ENCODE measurements around the gene FEM1C.

Gene FEM1C

GRCh38 chr5:115556276-115556675 is 11.7 kb upstream of the FEM1C start:
- no peak for DNase-seq

- DNase-seq: no peak
These were observed 10.6 kb upstream of the FEM1C start for GRCh38 chr5:115555084-115555633.

- DNase-seq: no peak
These were observed 8.5 kb upstream of the FEM1C start for GRCh38 chr5:115553082-115553481.

GRCh38 chr5:115551415-115551814 is 6.8 kb upstream of the FEM1C start:
- no peak for DNase-seq

- DNase-seq: no peak
These were observed 4.6 kb upstream of the FEM1C start for GRCh38 chr5:115549154-115549553.

- DNase-seq: no peak
These were observed 4.1 kb upstream of the FEM1C start for GRCh38 chr5:115548683-115549082.

GRCh38 chr5:115545351-115545882 is 842 bp upstream of the FEM1C start:
- no peak for DNase-seq

- no peak for DNase-seq
These were observed 536 bp downstream of the FEM1C start for GRCh38 chr5:115544043-115544435.

- DNase-seq: no peak
These were observed 1.1 kb downstream of the FEM1C start for GRCh38 chr5:115543365-115544042.

- DNase-seq: no peak
These were observed 1.8 kb downstream of the FEM1C start for GRCh38 chr5:115542651-115543364.

GRCh38 chr5:115542086-115542485 is 2.5 kb downstream of the FEM1C start:
- no peak for DNase-seq

- DNase-seq: no peak
These were observed 3.0 kb downstream of the FEM1C start for GRCh38 chr5:115541611-115542010.

- DNase-seq: no peak
These were observed 9.0 kb downstream of the FEM1C start for GRCh38 chr5:115535479-115536035.

GRCh38 chr5:115532517-115532916 is 12.1 kb downstream of the FEM1C start:
- DNase-seq: no peak

GRCh38 chr5:115531787-115532367 is 12.7 kb downstream of the FEM1C start:
- DNase-seq: no peak

GRCh38 chr5:115531380-115531779 is 13.2 kb downstream of the FEM1C start:
- no peak for DNase-seq

GRCh38 chr5:115530426-115530825 is 14.1 kb downstream of the FEM1C start:
- no peak for DNase-seq

- no peak for DNase-seq
These were observed 18.0 kb downstream of the FEM1C start for GRCh38 chr5:115526604-115527003.

GRCh38 chr5:115524199-115524847 is 20.3 kb downstream of the FEM1C start:
- no peak for DNase-seq

- no peak for DNase-seq
These were observed 21.7 kb downstream of the FEM1C start for GRCh38 chr5:115522832-115523403.

- no peak for DNase-seq
These were observed 24.4 kb downstream of the FEM1C start for GRCh38 chr5:115520191-115520590.

GRCh38 chr5:115516372-115516771 is 28.2 kb downstream of the FEM1C start:
- no peak for DNase-seq

GRCh38 chr5:115514220-115514619 is 30.4 kb downstream of the FEM1C start:
- no peak for DNase-seq

Measured in NCI-H1048 (cell line).